ENCODE measurements around the gene ARHGAP28. TPM values are rescaled to one million over a fixed set of nuclear protein-coding genes. Genes with fewer than 3 reads are reported as not detected.

The ARHGAP28 gene
- total and polyA plus RNA-seq, 2 of the 13 experiments (the other 11 are each of a cell fraction or from before 2014, with no cell fraction given) = not detected

DNA sequence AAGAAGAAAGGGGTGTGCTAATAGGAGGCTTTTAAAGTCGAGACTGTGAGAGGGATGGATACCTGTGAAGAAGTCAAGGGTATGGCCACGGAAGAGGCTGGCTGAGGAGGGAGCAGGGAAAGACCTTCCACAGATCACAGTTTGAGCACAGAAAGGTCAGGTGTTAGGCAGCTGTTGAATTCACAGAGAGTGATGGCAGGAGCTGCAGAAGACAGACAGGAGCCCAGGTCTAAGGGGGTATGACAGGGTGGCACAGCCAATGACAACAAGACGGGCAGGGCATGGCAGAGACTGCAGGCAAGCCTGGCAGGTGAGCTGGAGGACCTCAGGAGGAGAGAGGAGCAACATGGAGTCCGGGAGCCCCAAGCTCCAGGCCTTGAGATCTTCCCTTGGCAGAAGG lies 225.0 kb downstream of the ARHGAP28 start (continued):
- TF ChIP-seq, protein P1, sequence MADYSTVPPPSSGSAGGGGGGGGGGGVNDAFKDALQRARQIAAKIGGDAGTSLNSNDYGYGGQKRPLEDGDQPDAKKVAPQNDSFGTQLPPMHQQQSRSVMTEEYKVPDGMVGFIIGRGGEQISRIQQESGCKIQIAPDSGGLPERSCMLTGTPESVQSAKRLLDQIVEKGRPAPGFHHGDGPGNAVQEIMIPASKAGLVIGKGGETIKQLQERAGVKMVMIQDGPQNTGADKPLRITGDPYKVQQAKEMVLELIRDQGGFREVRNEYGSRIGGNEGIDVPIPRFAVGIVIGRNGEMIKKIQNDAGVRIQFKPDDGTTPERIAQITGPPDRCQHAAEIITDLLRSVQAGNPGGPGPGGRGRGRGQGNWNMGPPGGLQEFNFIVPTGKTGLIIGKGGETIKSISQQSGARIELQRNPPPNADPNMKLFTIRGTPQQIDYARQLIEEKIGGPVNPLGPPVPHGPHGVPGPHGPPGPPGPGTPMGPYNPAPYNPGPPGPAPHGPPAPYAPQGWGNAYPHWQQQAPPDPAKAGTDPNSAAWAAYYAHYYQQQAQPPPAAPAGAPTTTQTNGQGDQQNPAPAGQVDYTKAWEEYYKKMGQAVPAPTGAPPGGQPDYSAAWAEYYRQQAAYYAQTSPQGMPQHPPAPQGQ (CRISPR knock-in tag; IDR thresholded peaks at IDR 0.05; ENCODE audit: borderline replicate concordance) = no peak
- TF ChIP-seq HMGXB4 (CRISPR knock-in tag; IDR thresholded peaks at IDR 0.05; ENCODE audit: borderline replicate concordance in 1 of 2, low read depth in 1 of 2) (no peak), XRCC5 (optimal IDR thresholded peaks at IDR 0.05; ENCODE audit: low read length) (no peak)
- TF ChIP-seq, protein P2, sequence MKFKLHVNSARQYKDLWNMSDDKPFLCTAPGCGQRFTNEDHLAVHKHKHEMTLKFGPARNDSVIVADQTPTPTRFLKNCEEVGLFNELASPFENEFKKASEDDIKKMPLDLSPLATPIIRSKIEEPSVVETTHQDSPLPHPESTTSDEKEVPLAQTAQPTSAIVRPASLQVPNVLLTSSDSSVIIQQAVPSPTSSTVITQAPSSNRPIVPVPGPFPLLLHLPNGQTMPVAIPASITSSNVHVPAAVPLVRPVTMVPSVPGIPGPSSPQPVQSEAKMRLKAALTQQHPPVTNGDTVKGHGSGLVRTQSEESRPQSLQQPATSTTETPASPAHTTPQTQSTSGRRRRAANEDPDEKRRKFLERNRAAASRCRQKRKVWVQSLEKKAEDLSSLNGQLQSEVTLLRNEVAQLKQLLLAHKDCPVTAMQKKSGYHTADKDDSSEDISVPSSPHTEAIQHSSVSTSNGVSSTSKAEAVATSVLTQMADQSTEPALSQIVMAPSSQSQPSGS (CRISPR knock-in tag; IDR thresholded peaks at IDR 0.05) = no peak

GRCh38 chr18:6955304-6955703 lies 225.8 kb downstream of the ARHGAP28 start:
- H2AFZ ChIP-seq (ENCODE audit: low read length) = no peak overlapping the region
- no peak overlapping the region for H3K9ac ChIP-seq (ENCODE audit: insufficient read depth, low read depth, low read length)
- no peaks in the 10 kb centered on the region for H3K79me2 ChIP-seq (ENCODE audit: insufficient read depth, low read length)
- CTCF ChIA-PET (ENCODE audit: low intra/inter-chr PET ratio, low total read pairs) = no interaction called here
- no peak for TF ChIP-seq SMYD3 (CRISPR knock-in tag; IDR thresholded peaks at IDR 0.05)
- TF ChIP-seq ZFP36 (IDR thresholded peaks at IDR 0.05; ENCODE audit: borderline replicate concordance, low read depth, low read length, partially characterized antibody) = no peak
- TF ChIP-seq AKNA (CRISPR knock-in tag; IDR thresholded peaks at IDR 0.05; ENCODE audit: borderline replicate concordance) = no peak
- no peaks in the 10 kb centered on the region for H3K36me3 ChIP-seq (replicated peaks in 1 of 2; ENCODE audit: control insufficient read depth in 1 of 2, insufficient read depth in 2 of 2, low read length in 2 of 2)
- H3K27me3 ChIP-seq (ENCODE audit: control insufficient read depth in 1 of 2, insufficient read depth in 2 of 2, low read length in 2 of 2) = 0 out of 5 replicates have a peak, but pooled peaks cover 0 to 8% of the 10 kb centered on the region in 2 experiments
- no TSS peak for BruUV-seq (replicated peaks)
- H3K4me1 ChIP-seq (ENCODE audit: insufficient read depth, low read length) = peaks cover 16% of the 10 kb centered on the region
- no peak overlapping the region for H3K27ac ChIP-seq (ENCODE audit: extremely low read length, insufficient read depth, low read length)
- WGBS (ENCODE audit: low lambda C conversion rate) = 89% methylated on average over 9 of the region's 18 CpGs
- FAIRE-seq = no peak
- in situ Hi-C loops (cut with HindIII; ENCODE audit: extremely low pct_ligation_motif_present, low pct_unique_long_range_greater_than_20kb) = no loop called here
- H3K4me3 ChIP-seq (replicated peaks in 1 of 3; ENCODE audit: insufficient read depth in 1 of 3, low read depth in 2 of 3, low read length in 3 of 3) = no peak overlapping the region
- intact Hi-C loops (cut with micrococcal nuclease; ENCODE audit: unreplicated experiment) = no loop called here
- no peak overlapping the region for H3K4me2 ChIP-seq (ENCODE audit: low read depth, low read length)
- ATAC-seq = no peak
- DNase-seq (ENCODE audit: low spot score) = no peak
- POLR2A ChIA-PET = no interaction called here
- H4K20me1 ChIP-seq (ENCODE audit: insufficient read depth, low read length) = no peaks in the 10 kb centered on the region
- H3K9me3 ChIP-seq (ENCODE audit: low read length) = no peaks in the 10 kb centered on the region

Measured in HepG2 (cell line).